Measurements from ENCODE around the gene ILDR1. TPM values are rescaled to one million over a fixed set of nuclear protein-coding genes. Genes with fewer than 3 reads are reported as not detected.
"Not testable (repeated sequence)": the region's sequence is repeated elsewhere in the genome, so short reads cannot be mapped to it uniquely, and the experiment has no call there.

Gene ILDR1
- total RNA-seq, 1 donor from 2014 or later: not detected

GRCh38 chr3:121948641-121949040, 73.4 kb downstream of the ILDR1 start:
- no peak for DNase-seq (ENCODE audit: low read depth)

GRCh38 chr3:121943431-121943830, 78.6 kb downstream of the ILDR1 start:
- no peak for DNase-seq (ENCODE audit: low read depth)

GRCh38 chr3:121942116-121942786, 79.8 kb downstream of the ILDR1 start:
- DNase-seq (ENCODE audit: low read depth): no peak

- DNase-seq (ENCODE audit: low read depth): no peak
Observed at GRCh38 chr3:121941592-121941991, 80.5 kb downstream of the ILDR1 start.

GRCh38 chr3:121938141-121938855, 83.7 kb downstream of the ILDR1 start:
- not testable (repeated sequence) for DNase-seq (ENCODE audit: low read depth)

Other genes with a start within 250 kb of the ILDR1 start
- 15.3 and 23.8 TPM in 2 replicates for gene IQCB1, start 187.2 kb downstream of the ILDR1 start, total RNA-seq
- gene EAF2, start 187.0 kb downstream of the ILDR1 start, total RNA-seq: 7.0 and 10.7 TPM in 2 replicates
- gene SLC15A2, start 127.8 kb downstream of the ILDR1 start, total RNA-seq: 0.26 and 0.51 TPM in 2 replicates
- not detected in 2 replicates for gene CD86, start 33.1 kb upstream of the ILDR1 start, total RNA-seq
- not detected in 2 replicates for gene CASR, start 161.4 kb upstream of the ILDR1 start, total RNA-seq

Measured in myocyte (in vitro differentiated cells).